ENCODE results near the gene FAM47B.

Gene FAM47B

DNA sequence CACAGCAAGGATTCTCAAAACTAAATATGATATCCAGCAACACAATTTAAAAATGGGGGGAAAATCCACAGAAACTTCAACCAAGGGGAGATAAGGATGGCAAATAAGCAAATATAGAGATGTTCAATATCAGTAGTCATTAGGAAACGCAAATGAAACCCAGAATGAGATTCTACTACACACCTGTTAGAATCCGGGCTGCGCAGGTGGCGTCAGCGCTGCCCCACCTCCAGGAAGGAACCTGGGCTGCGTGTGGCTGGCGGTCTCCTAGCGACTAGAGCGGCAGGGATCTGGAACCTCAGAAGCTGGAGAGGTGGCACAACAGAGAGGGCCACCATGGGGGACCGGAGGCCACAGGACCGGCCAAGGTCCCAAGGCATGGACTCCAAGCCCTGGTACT, at the start of gene FAM47B:
TSS of gene FAM47B (plus strand) at position 301 of the 400 bp plus-strand sequence. CDS start at position 337, 36 bp downstream.
- DNase-seq = no peak

GRCh38 chrX:34893741-34894140, 48.9 kb upstream of the FAM47B start:
- no peak for DNase-seq

DNA sequence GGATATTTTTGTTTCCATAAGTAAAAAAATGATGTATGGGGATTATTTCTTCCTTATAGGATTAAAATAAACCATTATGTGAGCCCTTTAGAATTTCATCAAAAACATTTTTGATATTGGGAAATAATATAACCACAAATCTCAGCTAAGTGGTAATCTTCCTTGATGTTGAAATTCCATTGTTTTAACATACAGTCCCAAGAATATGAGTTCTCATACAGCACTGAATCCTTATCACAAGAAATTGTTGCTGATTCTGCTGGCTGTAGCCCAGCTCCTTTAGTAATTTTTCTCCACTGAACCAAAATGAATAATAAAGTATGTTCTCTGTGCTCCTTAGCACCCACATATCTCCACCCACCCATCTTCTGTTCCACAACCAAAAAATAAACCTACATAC, 41.9 kb upstream of the FAM47B start:
- DNase-seq = no peak

DNA sequence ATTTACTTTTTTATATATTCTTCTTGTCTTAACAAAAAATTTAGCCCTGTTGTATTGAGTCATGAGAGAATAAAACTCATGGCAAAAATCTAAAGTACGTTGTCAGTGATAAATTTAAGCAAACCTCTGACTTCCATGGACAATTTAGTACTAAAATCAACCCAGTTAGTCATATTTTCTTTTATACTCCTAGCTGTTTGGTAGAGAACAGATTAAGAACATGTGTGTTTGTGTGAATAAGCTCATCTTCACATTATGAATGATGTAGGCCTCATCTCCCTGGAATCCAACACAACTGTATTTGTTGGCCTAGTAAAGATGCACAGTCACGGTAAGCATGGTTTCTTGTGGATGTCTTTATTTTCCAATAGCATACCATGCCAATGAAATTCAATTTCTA, 40.8 kb upstream of the FAM47B start:
- no peak for DNase-seq

- DNase-seq = no peak
These were observed 39.3 kb upstream of the FAM47B start for GRCh38 chrX:34903316-34903715.

DNA sequence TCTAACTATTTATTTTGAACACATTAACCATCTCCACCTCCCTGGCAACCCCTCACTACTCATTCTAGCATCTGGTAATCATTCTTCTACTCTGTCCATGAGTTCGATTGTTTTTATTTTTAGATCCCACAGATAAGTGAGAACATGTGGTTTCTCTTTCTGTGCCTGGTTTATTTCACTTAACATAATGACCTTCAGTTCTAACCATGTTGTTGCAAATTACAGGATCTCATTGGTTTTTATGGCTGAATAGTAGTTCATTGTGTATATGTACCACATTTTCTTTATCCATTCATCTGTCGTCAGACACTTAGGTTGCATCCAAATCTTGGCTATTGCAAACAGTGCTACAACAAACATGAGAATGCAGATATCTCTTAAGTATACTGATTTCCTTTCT, 33.4 kb upstream of the FAM47B start:
- DNase-seq = no peak

GRCh38 chrX:34915463-34916225, 27.0 kb upstream of the FAM47B start:
- no peak for DNase-seq

DNA sequence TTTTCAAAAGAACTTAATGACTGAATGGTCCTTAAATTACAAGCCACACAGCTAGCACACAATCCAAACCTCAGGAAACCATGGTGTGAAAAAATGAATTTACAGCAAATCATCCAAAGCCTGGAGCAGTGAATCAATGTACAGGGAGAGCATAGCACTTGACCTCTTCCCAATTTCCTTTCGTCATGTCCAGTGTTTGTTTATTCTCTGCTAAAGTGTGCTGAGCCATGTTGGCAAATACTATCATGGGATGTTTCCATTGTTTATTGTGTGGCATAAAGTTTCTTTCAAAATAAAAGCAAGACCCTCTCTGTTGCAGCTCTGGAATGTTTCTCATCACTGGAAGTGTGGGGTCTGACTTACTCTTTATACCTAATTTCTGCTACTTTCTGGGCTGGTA, 25.4 kb upstream of the FAM47B start:
- DNase-seq = no peak

GRCh38 chrX:34918091-34918736, 24.4 kb upstream of the FAM47B start:
- no peak for DNase-seq

DNA sequence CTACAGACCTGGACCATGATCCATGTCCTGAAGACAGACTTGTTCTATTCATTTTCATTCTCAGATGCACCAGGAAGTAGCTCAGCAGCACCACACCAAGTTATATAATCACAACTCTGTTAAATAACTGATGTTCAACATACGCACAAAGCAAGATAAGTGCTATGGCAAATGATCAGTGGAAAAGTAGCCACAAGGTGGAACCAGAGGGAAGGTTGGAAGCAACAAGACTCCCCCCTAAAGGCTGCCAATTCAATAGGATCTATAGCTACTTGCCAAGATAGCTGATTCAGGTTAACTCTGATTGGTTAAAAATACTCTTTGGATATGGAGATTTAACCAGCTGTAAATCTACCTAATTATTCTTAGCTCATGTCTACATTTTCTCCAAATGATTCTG, 23.7 kb upstream of the FAM47B start:
- DNase-seq = no peak

DNA sequence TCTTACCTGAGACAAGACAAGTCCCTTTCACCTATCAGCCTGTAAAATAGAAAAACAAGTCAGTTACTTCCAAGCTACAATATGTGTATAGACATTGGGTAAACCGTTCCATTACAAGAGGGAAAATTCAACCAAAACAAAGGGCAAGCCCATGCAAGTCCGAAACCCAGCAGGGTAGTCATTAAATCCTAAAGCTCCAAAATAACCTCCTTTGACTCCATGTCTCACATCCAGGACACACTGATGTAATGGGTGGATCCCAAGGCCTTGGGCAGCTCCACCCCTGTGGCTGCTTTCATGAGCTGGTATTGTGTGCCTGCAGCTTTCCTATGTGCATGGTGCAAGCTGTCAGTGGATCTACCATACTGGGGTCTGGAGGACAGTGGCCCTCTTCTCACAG, 14.7 kb upstream of the FAM47B start:
- DNase-seq = no peak

- no peak for DNase-seq
These were observed 639 bp downstream of the FAM47B start for GRCh38 chrX:34943235-34943634.

- DNase-seq = no peak
These were observed 14.3 kb downstream of the FAM47B start for GRCh38 chrX:34956916-34957315.

DNA sequence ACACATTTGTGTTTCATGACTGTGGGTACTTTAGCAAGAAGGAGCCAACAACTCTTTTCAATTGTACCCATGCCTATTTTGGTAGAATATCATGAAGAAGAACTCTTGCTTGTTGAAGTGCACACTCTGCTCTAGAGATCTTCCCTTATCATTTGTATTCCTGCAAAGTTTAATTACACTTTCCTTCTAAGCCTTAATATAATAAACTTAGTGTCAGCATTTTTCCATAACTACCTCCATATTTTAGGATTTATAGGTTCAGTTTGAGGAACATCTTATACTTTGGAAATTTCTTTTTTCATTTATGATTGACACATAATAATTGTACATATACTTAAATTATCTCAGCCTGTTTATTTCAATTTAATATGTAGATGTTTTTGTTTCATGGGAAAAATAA, 19.1 kb downstream of the FAM47B start:
- no peak for DNase-seq

- no peak for DNase-seq
These were observed 29.6 kb downstream of the FAM47B start for GRCh38 chrX:34972206-34972605.

DNA sequence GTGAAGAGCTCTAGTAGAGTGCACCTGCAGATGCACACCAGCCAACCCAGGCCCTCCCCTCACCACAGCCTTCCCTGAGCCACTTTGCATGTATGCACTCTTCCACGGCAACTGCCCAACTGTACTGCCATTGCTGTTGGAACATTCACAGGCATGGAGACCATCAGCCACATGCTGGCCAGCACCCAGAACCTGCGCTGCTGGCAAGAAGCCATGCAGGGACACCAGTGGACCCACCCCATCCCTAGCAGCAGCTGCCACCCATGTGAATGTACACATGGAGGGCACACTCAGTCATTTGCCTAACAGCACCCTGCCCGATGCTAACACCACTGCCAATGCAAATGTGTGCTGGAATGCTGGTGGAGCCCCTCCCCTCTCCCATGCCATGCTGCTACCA, 35.6 kb downstream of the FAM47B start:
- no peak for DNase-seq

DNA sequence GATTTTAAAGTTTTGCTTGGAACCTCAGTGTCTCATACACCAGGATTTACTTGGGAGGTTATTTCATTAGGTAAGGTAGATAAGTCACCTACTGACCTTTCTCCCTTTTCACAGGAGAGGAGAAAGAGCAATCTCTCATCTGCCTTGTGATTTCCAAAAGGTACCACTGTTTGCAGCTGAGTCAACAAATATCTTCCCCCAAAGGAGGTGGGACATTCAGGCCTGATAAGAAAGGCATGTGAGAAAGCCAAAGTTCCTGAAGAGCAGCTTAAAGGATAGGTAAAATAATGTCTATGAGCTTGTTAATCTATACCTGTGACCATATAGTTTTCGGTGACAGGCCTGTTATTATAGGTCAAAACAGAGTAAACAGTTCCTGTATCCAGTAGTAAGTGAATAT, 45.0 kb downstream of the FAM47B start:
- DNase-seq = no peak

Measured in stimulated activated naive CD4-positive, alpha-beta T cell treated with Interleukin-2 at 50 U/mL for 16 hours (primary cell).